ENCODE data around the gene AAGAB.

AAGAB gene

DNA sequence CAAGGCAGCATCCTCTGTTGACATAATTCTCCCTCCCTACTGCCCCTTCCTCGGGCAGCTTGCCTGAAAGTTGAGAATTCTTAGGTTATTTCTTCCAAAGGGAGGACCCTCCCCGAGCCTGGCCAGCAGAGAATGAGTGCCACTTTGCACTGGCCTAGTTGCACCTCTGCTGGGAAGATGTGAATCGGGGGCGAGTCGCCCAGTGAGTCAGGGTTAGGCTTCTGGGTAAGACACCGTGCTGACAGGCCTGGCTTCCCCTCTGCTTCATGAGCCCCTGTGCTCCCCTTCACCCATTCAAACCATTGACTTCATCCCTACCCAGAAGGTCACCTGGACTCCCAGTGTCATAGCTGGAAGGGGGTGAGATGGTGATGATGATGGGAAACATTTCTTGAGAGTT lies 82.3 kb downstream of the AAGAB start:
- Histone ChIP-seq H3K36me3 (replicated peaks; ENCODE audit: low read depth, low read length) (peaks cover 3% of the 10 kb centered on the region), H3K4me2 (ENCODE audit: low read length) (no peak overlapping the region), H3K4me1 (ENCODE audit: low read length) (peaks cover 35% of the 10 kb centered on the region), H3K79me2 (ENCODE audit: low read length) (no peaks in the 10 kb centered on the region), H3K27ac (ENCODE audit: low read length) (no peak overlapping the region), H2AFZ (ENCODE audit: low read depth, low read length) (no peak overlapping the region), H3K9ac (ENCODE audit: low read length) (no peak overlapping the region), H3K27me3 (ENCODE audit: low read depth, low read length) (no peaks in the 10 kb centered on the region), H3K9me3 (ENCODE audit: insufficient read depth, low read length) (no peaks in the 10 kb centered on the region), H4K20me1 (ENCODE audit: insufficient read depth, low read length) (no peaks in the 10 kb centered on the region; the same call in 1 of the 2 replicates), H3K4me3 (ENCODE audit: low read length) (no peak overlapping the region)
- TF ChIP-seq EZH2phosphoT487 (IDR thresholded peaks at IDR 0.05; ENCODE audit: low read depth) = no peak
- TF ChIP-seq, protein P1, sequence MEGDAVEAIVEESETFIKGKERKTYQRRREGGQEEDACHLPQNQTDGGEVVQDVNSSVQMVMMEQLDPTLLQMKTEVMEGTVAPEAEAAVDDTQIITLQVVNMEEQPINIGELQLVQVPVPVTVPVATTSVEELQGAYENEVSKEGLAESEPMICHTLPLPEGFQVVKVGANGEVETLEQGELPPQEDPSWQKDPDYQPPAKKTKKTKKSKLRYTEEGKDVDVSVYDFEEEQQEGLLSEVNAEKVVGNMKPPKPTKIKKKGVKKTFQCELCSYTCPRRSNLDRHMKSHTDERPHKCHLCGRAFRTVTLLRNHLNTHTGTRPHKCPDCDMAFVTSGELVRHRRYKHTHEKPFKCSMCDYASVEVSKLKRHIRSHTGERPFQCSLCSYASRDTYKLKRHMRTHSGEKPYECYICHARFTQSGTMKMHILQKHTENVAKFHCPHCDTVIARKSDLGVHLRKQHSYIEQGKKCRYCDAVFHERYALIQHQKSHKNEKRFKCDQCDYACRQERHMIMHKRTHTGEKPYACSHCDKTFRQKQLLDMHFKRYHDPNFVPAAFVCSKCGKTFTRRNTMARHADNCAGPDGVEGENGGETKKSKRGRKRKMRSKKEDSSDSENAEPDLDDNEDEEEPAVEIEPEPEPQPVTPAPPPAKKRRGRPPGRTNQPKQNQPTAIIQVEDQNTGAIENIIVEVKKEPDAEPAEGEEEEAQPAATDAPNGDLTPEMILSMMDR (IDR thresholded peaks at IDR 0.05; ENCODE audit: low read depth, low read length) = no peak

DNA sequence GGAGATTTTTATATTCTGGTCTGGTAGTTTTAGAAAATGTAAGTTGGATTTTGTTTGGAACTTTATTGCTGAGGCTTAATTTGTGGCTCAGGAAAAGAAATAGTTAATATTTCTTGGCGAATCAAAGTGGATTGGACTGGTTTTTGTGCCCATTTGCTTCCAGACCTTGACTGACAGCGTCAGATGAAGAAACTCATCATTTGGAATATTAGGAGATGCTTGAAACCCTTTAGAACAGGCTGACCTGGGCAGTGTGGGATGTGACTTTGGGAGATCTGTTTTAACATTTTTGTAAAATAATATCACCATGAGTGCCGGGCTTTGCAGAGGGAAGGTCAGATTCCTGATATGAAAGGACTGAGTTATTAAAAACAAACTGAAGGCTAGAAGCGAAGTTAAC lies 83.0 kb downstream of the AAGAB start:
- Histone ChIP-seq H3K9ac (ENCODE audit: low read length) (no peak overlapping the region), H3K36me3 (replicated peaks; ENCODE audit: low read depth, low read length) (peaks cover 3% of the 10 kb centered on the region), H3K4me1 (ENCODE audit: low read length) (peaks cover 28% of the 10 kb centered on the region), H3K27me3 (ENCODE audit: low read depth, low read length) (no peaks in the 10 kb centered on the region), H3K9me3 (ENCODE audit: insufficient read depth, low read length) (no peaks in the 10 kb centered on the region), H3K4me3 (ENCODE audit: low read length) (no peak overlapping the region), H3K79me2 (ENCODE audit: low read length) (no peaks in the 10 kb centered on the region), H4K20me1 (ENCODE audit: insufficient read depth, low read length) (no peaks in the 10 kb centered on the region; the same call in 1 of the 2 replicates), H2AFZ (ENCODE audit: low read depth, low read length) (no peak overlapping the region), H3K27ac (ENCODE audit: low read length) (no peak overlapping the region), H3K4me2 (ENCODE audit: low read length) (no peak overlapping the region)
- TF ChIP-seq, protein P1 (IDR thresholded peaks at IDR 0.05; ENCODE audit: low read depth, low read length) = no peak
- TF ChIP-seq EZH2phosphoT487 (IDR thresholded peaks at IDR 0.05; ENCODE audit: low read depth) = no peak

DNA sequence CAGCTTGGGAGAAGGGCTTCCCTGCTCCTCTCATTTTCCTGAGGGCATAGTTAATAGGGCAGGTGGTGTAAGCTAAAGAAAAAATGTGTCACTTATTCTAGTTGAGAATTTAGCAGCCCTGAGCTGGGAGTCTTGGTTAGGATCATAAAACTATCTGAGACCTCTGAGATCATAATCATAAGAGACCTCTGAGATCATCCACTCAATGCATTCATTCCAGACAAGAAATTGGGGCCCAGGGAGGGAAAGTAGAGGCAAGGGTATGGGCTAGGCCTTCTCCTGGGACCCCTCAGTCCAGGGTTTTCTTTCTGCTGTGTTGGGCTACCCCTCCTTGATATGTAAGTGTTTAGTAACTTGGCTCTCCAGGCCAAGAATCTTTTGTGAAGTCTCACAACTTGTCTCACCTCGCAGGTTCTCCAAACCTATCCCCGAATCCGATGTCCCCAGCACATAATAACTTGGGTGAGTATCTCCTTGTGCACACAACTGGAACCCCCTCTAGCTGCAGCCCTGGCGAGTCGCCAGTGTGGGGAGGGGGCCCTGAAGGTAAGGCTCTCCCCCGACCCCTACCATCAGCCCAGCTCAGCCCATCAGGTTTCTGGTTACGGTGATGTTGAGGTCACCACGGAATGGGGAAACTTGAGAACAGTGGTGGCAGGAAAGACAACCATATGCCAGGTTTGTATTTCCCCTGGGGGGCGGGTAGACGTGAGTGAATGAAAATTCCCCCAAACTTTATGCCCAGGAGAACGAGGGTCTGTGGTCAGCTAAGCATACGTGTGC lies 84.1 kb downstream of the AAGAB start:
- Histone ChIP-seq H3K27ac (ENCODE audit: low read length) (no peak overlapping the region), H3K9me3 (ENCODE audit: insufficient read depth, low read length) (no peaks in the 10 kb centered on the region), H2AFZ (ENCODE audit: low read depth, low read length) (no peak overlapping the region), H3K4me3 (ENCODE audit: low read length) (no peak overlapping the region), H3K9ac (ENCODE audit: low read length) (no peak overlapping the region), H3K4me2 (ENCODE audit: low read length) (no peak overlapping the region), H3K27me3 (ENCODE audit: low read depth, low read length) (no peaks in the 10 kb centered on the region), H4K20me1 (ENCODE audit: insufficient read depth, low read length) (no peaks in the 10 kb centered on the region), H3K4me1 (ENCODE audit: low read length) (peaks cover 17% of the 10 kb centered on the region), H3K36me3 (replicated peaks; ENCODE audit: low read depth, low read length) (peaks cover 3% of the 10 kb centered on the region), H3K79me2 (ENCODE audit: low read length) (no peaks in the 10 kb centered on the region)
- no peak for TF ChIP-seq EZH2phosphoT487 (IDR thresholded peaks at IDR 0.05; ENCODE audit: low read depth)
- TF ChIP-seq, protein P1 (IDR thresholded peaks at IDR 0.05; ENCODE audit: low read depth, low read length) = no peak

DNA sequence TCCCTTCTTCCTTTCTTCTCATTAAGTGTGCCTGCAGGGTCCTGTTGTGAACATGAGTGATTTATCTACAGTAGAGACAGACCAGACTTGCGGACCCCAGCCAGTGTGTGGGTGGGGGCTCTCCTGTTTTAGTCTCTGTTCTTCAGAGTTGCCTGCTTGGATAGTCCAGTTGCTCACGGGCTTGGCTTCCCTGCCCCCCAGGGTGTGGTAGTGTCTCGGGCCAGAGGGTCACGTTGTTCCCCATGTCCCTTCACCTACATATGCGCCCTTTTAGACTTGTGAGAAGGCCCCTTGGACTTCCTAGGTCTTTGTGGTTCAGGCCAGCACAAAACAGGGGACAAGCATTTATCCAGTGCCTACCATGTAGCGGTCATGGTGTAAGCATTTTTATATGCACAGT lies 85.8 kb downstream of the AAGAB start:
- Histone ChIP-seq H3K4me2 (ENCODE audit: low read length) (no peak overlapping the region), H3K9ac (ENCODE audit: low read length) (no peak overlapping the region), H4K20me1 (ENCODE audit: insufficient read depth, low read length) (no peaks in the 10 kb centered on the region), H3K79me2 (ENCODE audit: low read length) (no peaks in the 10 kb centered on the region), H3K27ac (ENCODE audit: low read length) (no peak overlapping the region), H3K9me3 (ENCODE audit: insufficient read depth, low read length) (no peaks in the 10 kb centered on the region), H3K4me3 (ENCODE audit: low read length) (no peak overlapping the region), H3K36me3 (replicated peaks; ENCODE audit: low read depth, low read length) (peaks cover 3% of the 10 kb centered on the region), H3K4me1 (ENCODE audit: low read length) (peaks cover under 1% of the 10 kb centered on the region; the same call in 1 of the 2 replicates), H3K27me3 (ENCODE audit: low read depth, low read length) (no peaks in the 10 kb centered on the region), H2AFZ (ENCODE audit: low read depth, low read length) (no peak overlapping the region)
- no peak for TF ChIP-seq EZH2phosphoT487 (IDR thresholded peaks at IDR 0.05; ENCODE audit: low read depth)
- TF ChIP-seq, protein P1 (IDR thresholded peaks at IDR 0.05; ENCODE audit: low read depth, low read length) = no peak
